Panc1 (cell line): Measurements from ENCODE around the gene ETV5. TPM values are rescaled to one million over a fixed set of nuclear protein-coding genes. Genes with fewer than 3 reads are reported as not detected.
A peak's percentile ranks its signal among the peaks of the same experiment; 100 is the strongest.

Experiments used
- ATAC-seq: fragments of 200-7000 bp; cut with Tn5 transposase; 2 replicates; pipeline ENCODE4 v1.9.1; 2020; ENCODE audit warnings: mild to moderate bottlenecking, moderate library complexity
- BruUV-seq: library from RNA; stranded (reverse); fragments of 400-500 nt; replicated peaks from 2 replicates; lab custom pipeline; 2021; lab: Mats Ljungman, UMichigan
- CTCF ChIA-PET: fragments of 300-600 bp; sonication (Branson Sonifier 250); formaldehyde crosslinking; loops from one replicate; lab custom pipeline; 2022; ENCODE audit warnings: antibody characterized with exemption; lab: Charles Lee
- POLR2A ChIA-PET: fragments of 300-600 bp; sonication (Branson Sonifier 250); formaldehyde crosslinking; loops from one replicate; lab custom pipeline; 2022; ENCODE audit warnings: antibody characterized with exemption; lab: Charles Lee
- DNase-seq: peaks from one replicate; pipeline ENCODE4 v3.0.0-alpha.2; 2010; ENCODE audit warnings: low read depth, low spot score
- H3K27ac ChIP-seq: 2 replicates; pipeline ENCODE4 v1.5.1; 2011; ENCODE audit warnings: mild to moderate bottlenecking, low read length, inconsistent platforms
- H3K27me3 ChIP-seq: fragments of 200-500 bp; sonication (Bioruptor generic); 2 replicates; pipeline ENCODE4 v1.6.0; 2014; ENCODE audit warnings: low read length, inconsistent platforms; ENCODE audit not compliant: control insufficient read depth, insufficient read depth
- H3K36me3 ChIP-seq: fragments of 200-500 bp; sonication (Bioruptor generic); 2 replicates; pipeline ENCODE4 v1.5.1; 2014; ENCODE audit warnings: inconsistent platforms, mild to moderate bottlenecking, low read length, moderate library complexity; ENCODE audit not compliant: control insufficient read depth, insufficient read depth
- H3K4me1 ChIP-seq: 2 replicates; pipeline ENCODE4 v1.5.1; 2011; ENCODE audit warnings: inconsistent platforms, mild to moderate bottlenecking, low read length, moderate library complexity; ENCODE audit not compliant: control insufficient read depth, insufficient read depth
- H3K4me3 ChIP-seq, 2 experiments: 2 replicates each; pipeline ENCODE4 v1.5.1; 2011 to 2012; ENCODE audit warnings: low read depth in 2 of 2, low read length in 2 of 2, mild to moderate bottlenecking in 2 of 2, inconsistent platforms in 1 of 2, moderate library complexity in 1 of 2
- H3K9me3 ChIP-seq: fragments of 200-500 bp; sonication (Bioruptor generic); 2 replicates; pipeline ENCODE4 v1.5.1; 2014; ENCODE audit warnings: low read depth, mild to moderate bottlenecking, inconsistent platforms, low read length, moderate library complexity; ENCODE audit not compliant: control insufficient read depth, insufficient read depth
- POLR2AphosphoS5 ChIP-seq: IDR thresholded peaks from 2 replicates; pipeline ENCODE4 v1.6.1; 2012; ENCODE audit warnings: mild to moderate bottlenecking, low read depth, low read length, moderate library complexity
- REST ChIP-seq, 2 experiments: IDR thresholded peaks; 2 replicates each; pipeline ENCODE4 v1.6.1; 2011 to 2012; ENCODE audit warnings: low read depth in 2 of 2, control low read depth in 1 of 2, low read length in 1 of 2, mild to moderate bottlenecking in 1 of 2, moderate library complexity in 1 of 2; ENCODE audit not compliant: insufficient read depth in 1 of 2
- SIN3A ChIP-seq: IDR thresholded peaks from 2 replicates; pipeline ENCODE4 v1.6.1; 2012; ENCODE audit warnings: low read depth, mild to moderate bottlenecking, low read length, moderate library complexity, borderline replicate concordance; ENCODE audit not compliant: insufficient read depth
- TCF7L2 ChIP-seq: IDR thresholded peaks from 2 replicates; pipeline ENCODE4 v1.6.1; 2011; ENCODE audit warnings: mild to moderate bottlenecking, low read depth, low read length, inconsistent platforms
- in situ Hi-C: cut with HindIII; loops from 2 replicates; pipeline ENCODE4 v1.10.0; 2016; ENCODE audit warnings: low sequenced_read_pairs, low pct_unique_long_range_greater_than_20kb
- intact Hi-C: fragments of 100-400 bp; cut with micrococcal nuclease; formaldehyde crosslinking; loops from one replicate; pipeline ENCODE4 v1.10.0; 2022; ENCODE audit not compliant: unreplicated experiment
- total RNA-seq: library from RNA; stranded (reverse); gene quantifications from one replicate; pipeline ENCODE4 v1.2.1, GENCODE V29; 2021; ENCODE audit not compliant: unreplicated experiment
- TF ChIP-seq, protein P1 (sequence below): fragments of 450-650 bp; IDR thresholded peaks from 2 replicates; pipeline ENCODE4 v1.5.1; 2017; ENCODE audit warnings: mild to moderate bottlenecking

The ETV5 gene
- total RNA-seq, 1 experiment from 2014 or later = 79.3 TPM

DNA sequence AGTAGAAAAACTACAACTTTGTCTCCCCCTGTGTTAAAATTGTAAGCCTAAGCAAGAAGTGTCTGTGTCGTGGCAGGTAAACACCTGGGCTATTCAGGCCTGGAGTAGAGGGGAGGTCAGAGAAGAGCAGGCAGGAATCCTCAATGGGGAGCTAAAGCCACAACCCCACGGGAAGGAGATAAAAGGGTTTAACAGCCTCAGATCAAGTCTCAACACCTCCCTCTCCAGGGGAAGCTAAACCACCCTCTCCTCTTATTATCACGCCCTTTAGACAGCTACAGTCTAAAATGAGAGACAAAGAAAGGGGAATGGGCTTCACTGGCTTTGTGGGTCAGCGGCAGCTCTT lies 11.6 kb downstream of the ETV5 start:
- in situ Hi-C loops = no loop called here

DNA sequence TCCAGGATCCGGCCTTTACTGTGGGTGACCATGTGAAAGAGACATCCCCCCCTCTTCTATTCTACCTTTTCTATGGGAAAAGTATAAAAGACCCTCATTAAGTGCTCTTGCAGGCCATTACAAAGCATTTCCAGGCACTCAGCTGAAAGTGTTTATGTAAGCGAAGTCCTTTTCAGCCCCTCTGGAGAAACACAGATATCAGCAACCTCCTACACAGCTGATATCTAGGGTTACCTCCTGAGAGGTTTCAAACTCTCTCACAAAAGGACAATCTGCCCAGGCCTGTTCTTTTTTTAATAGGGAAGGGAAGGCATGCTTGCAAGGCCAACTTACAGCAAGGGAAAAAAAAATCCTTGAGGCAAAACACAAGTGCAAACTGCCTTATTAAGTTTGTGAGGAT lies 12.6 kb downstream of the ETV5 start:
- Histone ChIP-seq H3K27me3 (no peaks in the 10 kb centered on the region), H3K27ac (peak overlapping the region; percentile 65; the same call in 1 of the 2 replicates), H3K4me3 (no peak overlapping the region), H3K4me1 (peaks cover 36% of the 10 kb centered on the region), H3K9me3 (no peaks in the 10 kb centered on the region), H3K36me3 (peaks cover 9% of the 10 kb centered on the region)
- in situ Hi-C loops = no loop called here
- BruUV-seq = no TSS peak
- ATAC-seq = no peak
- DNase-seq = no peak
- intact Hi-C loops = no loop called here
- TF ChIP-seq POLR2AphosphoS5 = no peak
- TF ChIP-seq REST (IDR thresholded peaks at IDR 0.05; ENCODE audit: insufficient read depth in 1 of 2, low read depth in 2 of 2, low read length in 1 of 2) = no peak
- TF ChIP-seq, protein P1, sequence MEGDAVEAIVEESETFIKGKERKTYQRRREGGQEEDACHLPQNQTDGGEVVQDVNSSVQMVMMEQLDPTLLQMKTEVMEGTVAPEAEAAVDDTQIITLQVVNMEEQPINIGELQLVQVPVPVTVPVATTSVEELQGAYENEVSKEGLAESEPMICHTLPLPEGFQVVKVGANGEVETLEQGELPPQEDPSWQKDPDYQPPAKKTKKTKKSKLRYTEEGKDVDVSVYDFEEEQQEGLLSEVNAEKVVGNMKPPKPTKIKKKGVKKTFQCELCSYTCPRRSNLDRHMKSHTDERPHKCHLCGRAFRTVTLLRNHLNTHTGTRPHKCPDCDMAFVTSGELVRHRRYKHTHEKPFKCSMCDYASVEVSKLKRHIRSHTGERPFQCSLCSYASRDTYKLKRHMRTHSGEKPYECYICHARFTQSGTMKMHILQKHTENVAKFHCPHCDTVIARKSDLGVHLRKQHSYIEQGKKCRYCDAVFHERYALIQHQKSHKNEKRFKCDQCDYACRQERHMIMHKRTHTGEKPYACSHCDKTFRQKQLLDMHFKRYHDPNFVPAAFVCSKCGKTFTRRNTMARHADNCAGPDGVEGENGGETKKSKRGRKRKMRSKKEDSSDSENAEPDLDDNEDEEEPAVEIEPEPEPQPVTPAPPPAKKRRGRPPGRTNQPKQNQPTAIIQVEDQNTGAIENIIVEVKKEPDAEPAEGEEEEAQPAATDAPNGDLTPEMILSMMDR = no peak
- TF ChIP-seq TCF7L2 = no peak
- no peak for TF ChIP-seq SIN3A
- CTCF ChIA-PET = no interaction called here
- POLR2A ChIA-PET = no interaction called here

More for the DNA sequence above, 11.6 kb downstream of the ETV5 start:
- CTCF ChIA-PET = no interaction called here
- POLR2A ChIA-PET = interaction anchor here (1.0 kb wide), 1 partner anchor 11 kb away, joined by 4 read pairs; no protein-coding TSS in a partner anchor
- Histone ChIP-seq H3K36me3 (peaks cover 16% of the 10 kb centered on the region), H3K9me3 (no peaks in the 10 kb centered on the region), H3K4me1 (peaks cover 36% of the 10 kb centered on the region), H3K27me3 (no peaks in the 10 kb centered on the region), H3K27ac (peak overlapping the region; percentile 65), H3K4me3 (peak overlapping the region; percentile 31 to 51; a peak in 2 of 4 replicates)
- intact Hi-C loops = no loop called here
- TF ChIP-seq SIN3A = no peak
- no peak for TF ChIP-seq REST (IDR thresholded peaks at IDR 0.05; ENCODE audit: insufficient read depth in 1 of 2, low read depth in 2 of 2, low read length in 1 of 2)
- TF ChIP-seq TCF7L2 = no peak
- TF ChIP-seq, protein P1 = no peak
- no peak for TF ChIP-seq POLR2AphosphoS5
- no peak for DNase-seq
- no TSS peak for BruUV-seq
- ATAC-seq = no peak
